ENCODE data around the gene GOLGB1.

- TF ChIP-seq POLR2A (IDR thresholded peaks at IDR 0.05; ENCODE audit: low read depth, low read length) (no peak), CTCF (IDR thresholded peaks at IDR 0.05; ENCODE audit: extremely low read depth in 1 of 2, insufficient read depth in 1 of 2, low read depth in 1 of 2, low read length in 2 of 2) (no peak), EZH2 (IDR thresholded peaks at IDR 0.05; ENCODE audit: borderline replicate concordance, low read depth, low read length, severe bottlenecking) (no peak), FOS (IDR thresholded peaks at IDR 0.05; ENCODE audit: borderline replicate concordance, insufficient read depth, low read length) (no peak), MAX (IDR thresholded peaks at IDR 0.05; ENCODE audit: insufficient read depth, insufficient read length) (no peak), JUN (IDR thresholded peaks at IDR 0.05; ENCODE audit: borderline replicate concordance, insufficient read depth, insufficient read length, low read depth) (no peak)
These were observed 72.4 kb downstream of the GOLGB1 start for GRCh38 chr3:121677141-121677540.
